HG03432 (cell line): Measurements from ENCODE around the gene SLC1A7.
"Not testable (repeated sequence)": the region's sequence is repeated elsewhere in the genome, so short reads cannot be mapped to it uniquely, and the experiment has no call there.

ENCODE experiments used
- ATAC-seq: cut with Tn5 transposase; IDR thresholded peaks from one replicate; pipeline ENCODE4 v1.9.1; 2021; ENCODE audit warnings: mild to moderate bottlenecking, moderate library complexity; ENCODE audit not compliant: unreplicated experiment

SLC1A7 gene

GRCh38 chr1:53142226-53142853, at the start of gene SLC1A7:
Gene SLC1A7, minus strand, starts transcription at chr1:53142638. Its CDS starts 189 bp downstream, at chr1:53142449.
- ATAC-seq: no peak

GRCh38 chr1:53190210-53190611, 47.8 kb upstream of the SLC1A7 start:
- no peak for ATAC-seq

- ATAC-seq: no peak
Observed at GRCh38 chr1:53189061-53189460, 46.6 kb upstream of the SLC1A7 start.

- ATAC-seq: no peak
Observed at GRCh38 chr1:53188099-53188498, 45.7 kb upstream of the SLC1A7 start.

GRCh38 chr1:53187401-53187800, 45.0 kb upstream of the SLC1A7 start:
- ATAC-seq: no peak

GRCh38 chr1:53186533-53186932, 44.1 kb upstream of the SLC1A7 start:
- no peak for ATAC-seq

GRCh38 chr1:53185955-53186297, 43.5 kb upstream of the SLC1A7 start:
- ATAC-seq: not testable (repeated sequence)

- no peak for ATAC-seq
Observed at GRCh38 chr1:53183095-53183990, 40.9 kb upstream of the SLC1A7 start.

GRCh38 chr1:53182716-53183094, 40.3 kb upstream of the SLC1A7 start:
- ATAC-seq: no peak

GRCh38 chr1:53182111-53182593, 39.7 kb upstream of the SLC1A7 start:
- no peak for ATAC-seq

GRCh38 chr1:53180951-53181350, 38.5 kb upstream of the SLC1A7 start:
- ATAC-seq: no peak

GRCh38 chr1:53180226-53180625, 37.8 kb upstream of the SLC1A7 start:
- ATAC-seq: no peak

- ATAC-seq: no peak
Observed at GRCh38 chr1:53176452-53177208, 34.2 kb upstream of the SLC1A7 start.

GRCh38 chr1:53174971-53175913, 32.8 kb upstream of the SLC1A7 start:
- ATAC-seq: no peak

GRCh38 chr1:53172426-53173128, 30.1 kb upstream of the SLC1A7 start:
- ATAC-seq: peak; percentile 50

- no peak for ATAC-seq
Observed at GRCh38 chr1:53166912-53167311, 24.5 kb upstream of the SLC1A7 start.

GRCh38 chr1:53166366-53166765, 23.9 kb upstream of the SLC1A7 start:
- no peak for ATAC-seq

GRCh38 chr1:53165408-53165961, 23.0 kb upstream of the SLC1A7 start:
- no peak for ATAC-seq

GRCh38 chr1:53163291-53163768, 20.9 kb upstream of the SLC1A7 start:
- ATAC-seq: no peak
